ENCODE measurements around the gene TPRN. TPM values are rescaled to one million over a fixed set of nuclear protein-coding genes. Genes with fewer than 3 reads are reported as not detected.

The TPRN gene
- total RNA-seq, 1 donor from 2014 or later = 20.7 TPM

GRCh38 chr9:137217276-137218211 lies 17.0 kb upstream of the TPRN start:
- Mint-ChIP-seq H3K9me3 (ENCODE audit: low read depth) (no peaks in the 10 kb centered on the region), H3K27me3 (no peaks in the 10 kb centered on the region), H3K36me3 (ENCODE audit: insufficient read depth) (peaks cover 3% of the 10 kb centered on the region), H3K27ac (no peak overlapping the region), H3K4me3 (ENCODE audit: low read depth) (no peak overlapping the region), H3K4me1 (ENCODE audit: low read depth) (peaks cover 10% of the 10 kb centered on the region)
- no peak for DNase-seq (ENCODE audit: low spot score, unreplicated experiment)
- TF ChIP-seq CTCF (IDR thresholded peaks at IDR 0.05; ENCODE audit: unreplicated experiment) = no peak

DNA sequence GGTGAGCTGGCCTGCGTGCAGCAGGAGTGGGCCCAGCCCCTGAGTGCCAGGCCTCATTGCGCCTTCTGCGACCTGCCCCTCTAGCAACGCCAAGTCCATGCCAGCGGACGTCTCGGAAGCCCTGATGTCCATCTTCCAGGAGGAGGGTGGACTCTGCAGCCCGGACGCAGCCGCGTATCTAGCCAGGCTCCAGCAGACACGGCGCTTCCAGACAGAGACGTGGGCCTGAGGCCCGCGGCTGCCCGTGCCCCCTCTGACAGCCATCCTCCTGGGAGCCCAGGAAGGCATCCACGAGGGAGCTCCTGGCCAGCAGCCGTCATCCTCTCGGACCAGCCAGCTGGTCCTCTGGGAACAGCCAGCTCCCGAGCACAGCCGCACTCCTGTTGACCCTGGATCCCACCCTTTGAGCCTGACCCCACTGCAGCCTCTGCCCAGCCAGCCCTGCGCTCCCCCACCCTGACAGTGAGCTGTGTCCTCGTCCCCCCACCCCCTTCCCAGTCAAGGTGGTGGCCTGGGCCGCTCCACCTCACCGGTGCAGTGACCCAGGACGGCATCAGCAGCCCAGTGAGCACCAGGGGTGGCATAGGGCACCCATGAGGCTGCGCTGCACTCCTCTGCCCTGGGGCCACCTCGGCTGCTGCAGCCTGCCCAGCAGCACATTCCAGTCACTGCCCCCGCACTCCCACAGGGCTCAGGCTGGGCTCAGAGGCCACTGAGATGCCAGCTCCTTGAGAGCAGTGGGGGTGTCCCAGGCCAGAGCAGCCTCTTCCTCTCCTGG lies 15.8 kb upstream of the TPRN start:
- Mint-ChIP-seq H3K9me3 (ENCODE audit: low read depth) (no peaks in the 10 kb centered on the region), H3K27ac (no peak overlapping the region), H3K36me3 (ENCODE audit: insufficient read depth) (peaks cover 3% of the 10 kb centered on the region), H3K27me3 (no peaks in the 10 kb centered on the region), H3K4me1 (ENCODE audit: low read depth) (peaks cover 10% of the 10 kb centered on the region), H3K4me3 (ENCODE audit: low read depth) (no peak overlapping the region)
- no peak for DNase-seq (ENCODE audit: low spot score, unreplicated experiment)
- no peak for TF ChIP-seq CTCF (IDR thresholded peaks at IDR 0.05; ENCODE audit: unreplicated experiment)

DNA sequence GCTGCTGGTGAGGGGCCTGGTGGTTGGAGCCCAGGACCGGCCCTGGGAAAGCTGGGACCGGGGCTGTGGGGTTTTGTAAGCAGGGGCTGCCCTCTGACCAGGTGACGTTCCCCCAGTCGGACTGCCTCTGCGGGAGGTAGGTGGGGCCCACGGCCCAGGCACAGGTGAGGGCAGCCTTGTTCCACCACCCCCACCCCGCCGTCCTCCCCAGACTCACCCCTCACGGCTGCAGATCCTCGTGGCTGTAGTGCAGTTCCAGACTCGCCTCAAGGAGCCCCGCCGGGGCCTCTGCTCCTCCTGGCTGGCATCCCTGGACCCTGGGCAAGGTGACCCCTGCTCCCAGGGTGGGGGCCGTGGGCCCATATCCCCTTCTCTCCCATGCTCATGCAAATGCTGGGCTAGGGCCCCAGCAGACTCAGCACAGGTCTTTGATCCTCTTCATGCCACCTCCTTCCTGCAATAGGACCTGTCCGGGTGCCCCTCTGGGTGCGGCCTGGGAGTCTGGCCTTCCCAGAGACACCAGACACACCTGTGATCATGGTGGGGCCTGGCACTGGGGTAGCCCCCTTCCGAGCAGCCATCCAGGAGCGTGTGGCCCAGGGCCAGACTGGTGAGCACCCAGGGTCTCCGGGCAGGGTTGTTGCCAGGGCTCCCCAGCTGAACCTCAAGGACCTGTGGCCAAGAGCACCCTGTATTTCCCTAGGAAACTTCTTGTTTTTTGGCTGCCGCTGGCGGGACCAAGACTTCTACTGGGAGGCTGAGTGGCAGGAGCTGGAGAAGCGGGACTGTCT lies 14.8 kb upstream of the TPRN start:
- no peak for DNase-seq (ENCODE audit: low spot score, unreplicated experiment)
- peaks cover 10% of the 10 kb centered on the region for H3K4me1 Mint-ChIP-seq (ENCODE audit: low read depth)
- no peaks in the 10 kb centered on the region for H3K27me3 Mint-ChIP-seq
- no peaks in the 10 kb centered on the region for H3K9me3 Mint-ChIP-seq (ENCODE audit: low read depth)
- H3K36me3 Mint-ChIP-seq (ENCODE audit: insufficient read depth) = peaks cover 4% of the 10 kb centered on the region
- TF ChIP-seq CTCF (IDR thresholded peaks at IDR 0.05; ENCODE audit: unreplicated experiment) = no peak
- H3K4me3 Mint-ChIP-seq (ENCODE audit: low read depth) = no peak overlapping the region
- no peak overlapping the region for H3K27ac Mint-ChIP-seq

DNA sequence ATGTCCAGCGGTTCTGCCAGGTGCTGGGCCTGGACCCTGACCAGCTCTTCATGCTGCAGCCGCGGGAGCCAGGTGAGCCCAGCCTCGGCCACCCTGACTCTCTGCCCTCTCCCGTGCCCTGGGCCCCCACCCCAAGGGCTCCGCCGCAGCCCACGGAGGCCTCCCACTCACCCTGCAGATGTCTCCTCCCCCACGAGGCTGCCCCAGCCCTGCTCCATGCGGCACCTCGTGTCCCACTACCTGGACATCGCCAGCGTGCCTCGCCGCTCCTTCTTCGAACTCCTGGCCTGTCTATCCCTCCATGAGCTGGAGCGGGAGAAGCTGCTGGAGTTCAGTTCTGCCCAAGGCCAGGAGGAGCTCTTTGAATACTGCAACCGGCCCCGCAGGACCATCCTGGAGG lies 14.1 kb upstream of the TPRN start:
- no peak for TF ChIP-seq CTCF (IDR thresholded peaks at IDR 0.05; ENCODE audit: unreplicated experiment)
- H3K27me3 Mint-ChIP-seq = no peaks in the 10 kb centered on the region
- H3K9me3 Mint-ChIP-seq (ENCODE audit: low read depth) = no peaks in the 10 kb centered on the region
- no peak overlapping the region for H3K27ac Mint-ChIP-seq
- peaks cover 4% of the 10 kb centered on the region for H3K36me3 Mint-ChIP-seq (ENCODE audit: insufficient read depth)
- H3K4me3 Mint-ChIP-seq (ENCODE audit: low read depth) = no peak overlapping the region
- DNase-seq (ENCODE audit: low spot score, unreplicated experiment) = no peak
- H3K4me1 Mint-ChIP-seq (ENCODE audit: low read depth) = peaks cover 10% of the 10 kb centered on the region

Measured in progenitor cell of endocrine pancreas (in vitro differentiated cells).